CD8-positive, alpha-beta memory T cell (primary cell): Measurements from ENCODE around the gene RACGAP1. TPM values are rescaled to one million over a fixed set of nuclear protein-coding genes. Genes with fewer than 3 reads are reported as not detected.

Experiments used
- CTCF ChIA-PET: fragments of 350-600 bp; sonication (Branson Sonifier 250); formaldehyde crosslinking; loops from one replicate; lab custom pipeline; 2021; ENCODE audit warnings: antibody characterized with exemption; lab: Charles Lee
- POLR2A ChIA-PET: fragments of 350-600 bp; sonication (Branson Sonifier 250); formaldehyde crosslinking; loops from one replicate; lab custom pipeline; 2021; ENCODE audit warnings: antibody characterized with exemption; lab: Charles Lee
- DNase-seq, 5 donors: peaks; one replicate each; pipeline versions ENCODE4 v3.0.0 to v3.0.0-alpha.2; 2020 to 2022; ENCODE audit warnings: mixed read lengths in 1 of 5
- H3K27ac ChIP-seq: one replicate; pipeline ENCODE4 v1.7.0; 2013; ENCODE audit warnings: low read depth, mild to moderate bottlenecking, low read length, moderate library complexity
- H3K27me3 ChIP-seq: 2 replicates; pipeline ENCODE4 v1.7.0; 2013; ENCODE audit warnings: low read length, mild to moderate bottlenecking; ENCODE audit not compliant: insufficient read depth, poor library complexity, severe bottlenecking
- H3K36me3 ChIP-seq: 2 replicates; pipeline ENCODE4 v1.7.0; 2013; ENCODE audit warnings: mild to moderate bottlenecking, low read length, moderate library complexity; ENCODE audit not compliant: insufficient read depth
- H3K4me1 ChIP-seq: 2 replicates; pipeline ENCODE4 v1.7.0; 2013; ENCODE audit warnings: mild to moderate bottlenecking, low read length, moderate library complexity; ENCODE audit not compliant: insufficient read depth
- H3K4me3 ChIP-seq: 2 replicates; pipeline ENCODE4 v1.7.0; 2013; ENCODE audit warnings: mild to moderate bottlenecking, low read length
- H3K9me3 ChIP-seq: 2 replicates; pipeline ENCODE4 v1.7.0; 2013; ENCODE audit warnings: mild to moderate bottlenecking, low read length
- H3K27ac Mint-ChIP-seq, 8 donors: one replicate each; pipeline ENCODE4 v1.8.0; 2020 to 2021; ENCODE audit warnings: mixed read lengths in 8 of 8, mild to moderate bottlenecking in 6 of 8, inconsistent platforms in 3 of 8, moderate library complexity in 3 of 8
- H3K27me3 Mint-ChIP-seq, 2 donors: one replicate each; pipeline ENCODE4 v1.8.0; 2020 to 2021; ENCODE audit warnings: mixed read lengths in 2 of 2, mild to moderate bottlenecking in 1 of 2, moderate library complexity in 1 of 2
- H3K36me3 Mint-ChIP-seq, 3 donors: one replicate each; pipeline ENCODE4 v1.8.0; 2020 to 2021; ENCODE audit warnings: mixed read lengths in 3 of 3, inconsistent platforms in 1 of 3, mild to moderate bottlenecking in 1 of 3
- H3K4me1 Mint-ChIP-seq, 3 donors: one replicate each; pipeline ENCODE4 v1.8.0; 2020 to 2021; ENCODE audit warnings: mixed read lengths in 3 of 3, inconsistent platforms in 1 of 3, mild to moderate bottlenecking in 1 of 3
- H3K4me3 Mint-ChIP-seq, 7 donors: one replicate each; pipeline ENCODE4 v1.8.0; 2020 to 2021; ENCODE audit warnings: mixed read lengths in 7 of 7, mild to moderate bottlenecking in 6 of 7, moderate library complexity in 4 of 7, inconsistent platforms in 2 of 7
- H3K9me3 Mint-ChIP-seq, 5 donors: one replicate each; pipeline ENCODE4 v1.8.0; 2020 to 2022; ENCODE audit warnings: mixed read lengths in 5 of 5, mild to moderate bottlenecking in 3 of 5, moderate library complexity in 2 of 5, inconsistent platforms in 1 of 5
- polyA plus RNA-seq: library from polyadenylated mRNA; unstranded; fragments of 300-500 nt; fragmentation: Illumina TruSeq; gene quantifications from one replicate; pipeline ENCODE4 v1.2.3, GENCODE V29; 2021
- total RNA-seq, 2 experiments: library from RNA; stranded (reverse); gene quantifications; one replicate each; pipeline ENCODE4 v1.2.3, GENCODE V29; 2021

The RACGAP1 gene
- total and polyA plus RNA-seq, 3 experiments from 2014 or later, result 11.9 to 84.3 (median 79.3) TPM

- peak overlapping the region; percentile 46 to 81 (median 58) for H3K4me3 Mint-ChIP-seq
- Histone ChIP-seq H3K4me1 (no peaks in the 10 kb centered on the region), H3K36me3 (no peaks in the 10 kb centered on the region), H3K27ac (no peak overlapping the region), H3K4me3 (no peak overlapping the region), H3K27me3 (peaks cover 53% of the 10 kb centered on the region), H3K9me3 (no peaks in the 10 kb centered on the region)
- H3K9me3 Mint-ChIP-seq, result no peaks in the 10 kb centered on the region
- H3K36me3 Mint-ChIP-seq, result no peaks in the 10 kb centered on the region
- H3K27me3 Mint-ChIP-seq, result peaks cover 43 to 80% of the 10 kb centered on the region in 2 donors
- CTCF ChIA-PET, result interaction anchor here (3.7 kb wide), 1 partner anchor 15 kb away, joined by 22 read pairs; no protein-coding TSS in a partner anchor
- H3K27ac Mint-ChIP-seq, result peak overlapping the region in 1 of 8 donors; percentile 12
- no peak for DNase-seq
- POLR2A ChIA-PET, result no interaction called here
- peaks cover 5 to 8% (median 8%) of the 10 kb centered on the region in 3 donors for H3K4me1 Mint-ChIP-seq
Measured at GRCh38 chr12:49960474-49961110, 64.7 kb downstream of the RACGAP1 start.

- H3K4me1 ChIP-seq, result no peaks in the 10 kb centered on the region
- H3K36me3 ChIP-seq, result no peaks in the 10 kb centered on the region
- H3K4me1 Mint-ChIP-seq, result peaks cover 5 to 10% (median 8%) of the 10 kb centered on the region in 3 donors
- CTCF ChIA-PET, result interaction anchor here (1.3 to 3.7 kb wide), 3 partner anchors 7 to 111 kb away, joined by 3 to 22 read pairs (median 19); no protein-coding TSS in a partner anchor
- H3K27me3 Mint-ChIP-seq, result peaks cover 43 to 79% of the 10 kb centered on the region in 2 donors
- no peaks in the 10 kb centered on the region for H3K9me3 Mint-ChIP-seq
- peaks cover 54% of the 10 kb centered on the region for H3K27me3 ChIP-seq
- H3K36me3 Mint-ChIP-seq, result no peaks in the 10 kb centered on the region
- no peak for DNase-seq
- peak overlapping the region; percentile 46 to 72 (median 58) for H3K4me3 Mint-ChIP-seq
- no peak overlapping the region for H3K4me3 ChIP-seq
- POLR2A ChIA-PET, result no interaction called here
- H3K9me3 ChIP-seq, result no peaks in the 10 kb centered on the region
- H3K27ac Mint-ChIP-seq, result peak overlapping the region in 1 of 8 donors; percentile 12
- no peak overlapping the region for H3K27ac ChIP-seq
Measured at GRCh38 chr12:49959685-49960473, 65.4 kb downstream of the RACGAP1 start.

- peaks cover 44% of the 10 kb centered on the region for H3K27me3 ChIP-seq
- no peak overlapping the region for H3K4me3 ChIP-seq
- Mint-ChIP-seq H3K9me3 (no peaks in the 10 kb centered on the region), H3K27ac (no peak overlapping the region), H3K27me3 (peaks cover 44 to 75% of the 10 kb centered on the region in 2 donors), H3K4me3 (no peak overlapping the region), H3K4me1 (peaks cover 5 to 11% (median 8%) of the 10 kb centered on the region in 3 donors), H3K36me3 (no peaks in the 10 kb centered on the region)
- DNase-seq, result no peak
- no peak overlapping the region for H3K27ac ChIP-seq
- no peaks in the 10 kb centered on the region for H3K9me3 ChIP-seq
- no peaks in the 10 kb centered on the region for H3K36me3 ChIP-seq
- no peaks in the 10 kb centered on the region for H3K4me1 ChIP-seq
- POLR2A ChIA-PET, result no interaction called here
- CTCF ChIA-PET, result interaction anchor here (2.6 kb wide), 1 partner anchor 10 kb away, joined by 19 read pairs; no protein-coding TSS in a partner anchor
Measured at GRCh38 chr12:49957570-49957967, 67.7 kb downstream of the RACGAP1 start.

DNA sequence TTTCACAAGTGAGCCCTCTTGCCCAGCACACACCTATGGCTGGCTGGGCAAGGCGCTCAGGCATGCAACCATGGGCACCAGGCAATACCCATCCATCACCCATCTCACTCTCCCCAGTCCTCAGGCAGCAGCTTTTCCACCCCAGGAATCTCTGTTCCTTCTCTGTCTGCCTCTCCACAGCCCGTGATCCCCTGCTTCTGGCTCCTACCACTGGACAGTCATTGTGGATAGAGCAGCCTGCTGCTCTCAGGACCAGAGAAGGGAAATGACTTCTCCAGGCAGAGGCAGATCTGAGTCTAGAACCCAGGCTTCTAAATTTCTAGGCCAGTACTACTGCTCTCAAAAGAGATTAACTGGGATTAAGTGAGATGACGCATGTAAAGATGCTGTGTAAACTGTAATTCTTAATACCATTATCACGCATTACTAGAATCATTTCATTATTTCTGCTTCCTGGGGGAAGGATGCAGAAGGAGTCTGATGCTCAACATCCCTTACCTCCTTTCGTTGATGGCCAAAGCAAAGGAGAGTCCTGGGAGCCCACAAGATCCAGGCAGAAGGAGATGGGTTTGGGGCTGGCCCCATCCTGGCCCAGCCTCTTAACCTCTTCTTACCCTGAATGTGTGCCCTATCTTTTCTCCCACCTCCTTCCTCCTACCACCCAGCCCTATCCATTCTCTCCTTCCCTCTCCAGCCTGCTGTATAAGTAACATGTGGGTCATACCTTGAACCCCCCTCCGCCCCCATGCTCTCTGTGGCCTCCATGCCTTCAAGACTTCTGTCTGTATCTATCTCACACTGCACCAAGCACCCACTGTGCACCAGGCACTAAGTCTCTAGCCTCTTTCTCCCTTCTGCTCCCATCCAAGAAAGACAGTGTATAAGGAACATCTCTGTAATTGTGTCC, 68.4 kb downstream of the RACGAP1 start:
- peaks cover 44% of the 10 kb centered on the region for H3K27me3 ChIP-seq
- no peak for DNase-seq
- Mint-ChIP-seq H3K27ac (peak overlapping the region in 1 of 8 donors; percentile 8), H3K4me3 (no peak overlapping the region), H3K36me3 (no peaks in the 10 kb centered on the region), H3K4me1 (peaks cover 5 to 11% (median 8%) of the 10 kb centered on the region in 3 donors), H3K9me3 (no peaks in the 10 kb centered on the region), H3K27me3 (peaks cover 43 to 68% of the 10 kb centered on the region in 2 donors)
- H3K4me1 ChIP-seq, result no peaks in the 10 kb centered on the region
- H3K36me3 ChIP-seq, result no peaks in the 10 kb centered on the region
- H3K9me3 ChIP-seq, result no peaks in the 10 kb centered on the region
- ChIA-PET POLR2A (no interaction called here), CTCF (interaction anchor here (2.6 to 4.0 kb wide), 2 partner anchors 10 kb away, joined by 19 to 24 read pairs; no protein-coding TSS in a partner anchor)
- no peak overlapping the region for H3K27ac ChIP-seq
- no peak overlapping the region for H3K4me3 ChIP-seq

GRCh38 chr12:49955899-49956662, 69.2 kb downstream of the RACGAP1 start:
- Histone ChIP-seq H3K9me3 (no peaks in the 10 kb centered on the region), H3K27ac (no peak overlapping the region), H3K36me3 (no peaks in the 10 kb centered on the region), H3K4me3 (no peak overlapping the region), H3K27me3 (peaks cover 47% of the 10 kb centered on the region), H3K4me1 (no peaks in the 10 kb centered on the region)
- POLR2A ChIA-PET, result no interaction called here
- H3K36me3 Mint-ChIP-seq, result no peaks in the 10 kb centered on the region
- CTCF ChIA-PET, result interaction anchor here (4.0 kb wide), 1 partner anchor 11 kb away, joined by 24 read pairs; no protein-coding TSS in a partner anchor
- H3K4me3 Mint-ChIP-seq, result no peak overlapping the region
- peak overlapping the region in 1 of 8 donors; percentile 8 for H3K27ac Mint-ChIP-seq
- H3K27me3 Mint-ChIP-seq, result peaks cover 46 to 68% of the 10 kb centered on the region in 2 donors
- peaks cover 5 to 11% (median 8%) of the 10 kb centered on the region in 3 donors for H3K4me1 Mint-ChIP-seq
- H3K9me3 Mint-ChIP-seq, result no peaks in the 10 kb centered on the region
- DNase-seq, result no peak

DNA sequence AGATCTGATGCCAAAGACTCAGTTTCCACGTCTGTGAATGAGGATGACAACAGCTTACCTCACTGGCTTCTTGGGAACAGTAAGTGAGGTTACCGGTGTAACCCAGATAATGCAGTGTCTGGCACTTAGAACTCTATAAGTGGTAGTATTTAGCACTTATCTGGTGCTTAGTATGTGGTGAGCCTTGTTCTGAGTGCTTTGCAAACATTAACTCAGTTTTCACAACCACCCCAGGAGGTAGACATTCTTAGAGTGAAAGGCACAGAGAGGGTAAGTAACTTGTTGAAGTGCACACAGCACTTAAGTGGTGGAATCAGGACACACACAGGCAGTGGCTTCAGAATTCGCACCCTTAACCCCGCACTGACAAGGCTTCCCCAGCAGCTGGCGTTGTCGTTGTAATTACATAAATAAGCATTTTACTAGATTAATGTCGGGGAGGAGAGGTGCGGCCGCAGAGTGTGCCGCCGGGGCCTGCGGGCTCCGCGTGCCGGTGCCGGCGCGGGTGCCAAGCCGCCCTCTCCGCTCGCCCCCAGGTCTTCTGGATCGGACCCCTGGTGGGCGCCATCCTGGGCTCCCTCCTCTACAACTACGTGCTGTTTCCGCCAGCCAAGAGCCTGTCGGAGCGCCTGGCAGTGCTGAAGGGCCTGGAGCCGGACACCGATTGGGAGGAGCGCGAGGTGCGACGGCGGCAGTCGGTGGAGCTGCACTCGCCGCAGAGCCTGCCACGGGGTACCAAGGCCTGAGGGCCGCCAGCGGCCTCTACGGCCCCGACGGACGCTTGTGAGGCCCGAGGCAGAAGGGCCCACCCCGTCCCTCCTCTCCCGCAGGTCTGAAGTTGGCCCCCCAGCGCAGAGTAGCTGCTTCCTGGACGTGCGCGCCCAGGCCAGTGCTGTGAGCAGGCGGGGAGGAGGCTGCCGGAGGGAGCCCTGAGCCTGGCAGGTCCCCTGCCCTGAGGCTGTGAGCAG, 70.1 kb downstream of the RACGAP1 start:
- ChIA-PET POLR2A (no interaction called here), CTCF (interaction anchor here (1.4 to 4.0 kb wide), 2 partner anchors 10 to 12 kb away, joined by 3 to 24 read pairs; no protein-coding TSS in a partner anchor)
- Histone ChIP-seq H3K4me3 (no peak overlapping the region), H3K9me3 (no peaks in the 10 kb centered on the region), H3K4me1 (no peaks in the 10 kb centered on the region), H3K36me3 (no peaks in the 10 kb centered on the region), H3K27me3 (peaks cover 39% of the 10 kb centered on the region), H3K27ac (no peak overlapping the region)
- Mint-ChIP-seq H3K4me3 (no peak overlapping the region), H3K36me3 (no peaks in the 10 kb centered on the region), H3K27ac (no peak overlapping the region), H3K4me1 (peaks cover 0 to 4% (median under 1%) of the 10 kb centered on the region in 3 donors), H3K9me3 (no peaks in the 10 kb centered on the region), H3K27me3 (peaks cover 39 to 62% of the 10 kb centered on the region in 2 donors)
- DNase-seq, result no peak
